ENCODE measurements around the gene ADGRD1.

Gene ADGRD1

GRCh38 chr12:131139363-131140068, 185.8 kb downstream of the ADGRD1 start:
- no peak overlapping the region for H3K27ac Mint-ChIP-seq
- H3K27me3 Mint-ChIP-seq: no peaks in the 10 kb centered on the region
- H3K4me1 Mint-ChIP-seq (ENCODE audit: low read depth): no peaks in the 10 kb centered on the region
- H3K4me3 Mint-ChIP-seq: no peak overlapping the region
- H3K36me3 Mint-ChIP-seq: no peaks in the 10 kb centered on the region
- H3K9me3 Mint-ChIP-seq (ENCODE audit: low read depth): no peaks in the 10 kb centered on the region

- Mint-ChIP-seq H3K27me3 (no peaks in the 10 kb centered on the region), H3K9me3 (ENCODE audit: low read depth) (no peaks in the 10 kb centered on the region), H3K27ac (no peak overlapping the region), H3K36me3 (no peaks in the 10 kb centered on the region), H3K4me3 (no peak overlapping the region), H3K4me1 (ENCODE audit: low read depth) (no peaks in the 10 kb centered on the region)
Observed at GRCh38 chr12:131140069-131140435, 186.3 kb downstream of the ADGRD1 start.

GRCh38 chr12:131140697-131141096, 187.0 kb downstream of the ADGRD1 start:
- no peaks in the 10 kb centered on the region for H3K36me3 Mint-ChIP-seq
- no peak overlapping the region for H3K4me3 Mint-ChIP-seq
- no peak overlapping the region for H3K27ac Mint-ChIP-seq
- H3K9me3 Mint-ChIP-seq (ENCODE audit: low read depth): no peaks in the 10 kb centered on the region
- H3K27me3 Mint-ChIP-seq: no peaks in the 10 kb centered on the region
- H3K4me1 Mint-ChIP-seq (ENCODE audit: low read depth): no peaks in the 10 kb centered on the region

GRCh38 chr12:131141514-131141913, 187.8 kb downstream of the ADGRD1 start:
- Mint-ChIP-seq H3K27ac (no peak overlapping the region), H3K4me1 (ENCODE audit: low read depth) (no peaks in the 10 kb centered on the region), H3K9me3 (ENCODE audit: low read depth) (no peaks in the 10 kb centered on the region), H3K27me3 (no peaks in the 10 kb centered on the region), H3K4me3 (no peak overlapping the region), H3K36me3 (no peaks in the 10 kb centered on the region)

- H3K27me3 Mint-ChIP-seq: no peaks in the 10 kb centered on the region
- H3K36me3 Mint-ChIP-seq: no peaks in the 10 kb centered on the region
- no peaks in the 10 kb centered on the region for H3K4me1 Mint-ChIP-seq (ENCODE audit: low read depth)
Observed at GRCh38 chr12:131142891-131143657, 189.4 kb downstream of the ADGRD1 start.

GRCh38 chr12:131146173-131146675, 192.5 kb downstream of the ADGRD1 start:
- H3K9me3 Mint-ChIP-seq (ENCODE audit: low read depth): peaks cover 6% of the 10 kb centered on the region
- H3K4me1 Mint-ChIP-seq (ENCODE audit: low read depth): no peaks in the 10 kb centered on the region
- peaks cover 4% of the 10 kb centered on the region for H3K27me3 Mint-ChIP-seq
- no peak overlapping the region for H3K4me3 Mint-ChIP-seq
- H3K36me3 Mint-ChIP-seq: peaks cover 2% of the 10 kb centered on the region
- H3K27ac Mint-ChIP-seq: no peak overlapping the region

More at GRCh38 chr12:131142891-131143657, 189.4 kb downstream of the ADGRD1 start:
- H3K4me3 Mint-ChIP-seq: no peak overlapping the region
- no peaks in the 10 kb centered on the region for H3K9me3 Mint-ChIP-seq (ENCODE audit: low read depth)
- H3K27ac Mint-ChIP-seq: no peak overlapping the region

GRCh38 chr12:131147293-131147692, 193.6 kb downstream of the ADGRD1 start:
- peaks cover 6% of the 10 kb centered on the region for H3K9me3 Mint-ChIP-seq (ENCODE audit: low read depth)
- no peaks in the 10 kb centered on the region for H3K4me1 Mint-ChIP-seq (ENCODE audit: low read depth)
- no peak overlapping the region for H3K27ac Mint-ChIP-seq
- H3K4me3 Mint-ChIP-seq: no peak overlapping the region
- H3K27me3 Mint-ChIP-seq: peaks cover 4% of the 10 kb centered on the region
- H3K36me3 Mint-ChIP-seq: peaks cover 2% of the 10 kb centered on the region

- no peaks in the 10 kb centered on the region for H3K4me1 Mint-ChIP-seq (ENCODE audit: low read depth)
- peaks cover 4% of the 10 kb centered on the region for H3K27me3 Mint-ChIP-seq
Observed at GRCh38 chr12:131147894-131148293, 194.2 kb downstream of the ADGRD1 start.

GRCh38 chr12:131151558-131152345, 198.0 kb downstream of the ADGRD1 start:
- Mint-ChIP-seq H3K27me3 (peaks cover 14% of the 10 kb centered on the region), H3K4me1 (ENCODE audit: low read depth) (no peaks in the 10 kb centered on the region), H3K36me3 (peaks cover 2% of the 10 kb centered on the region), H3K9me3 (ENCODE audit: low read depth) (peaks cover 6% of the 10 kb centered on the region), H3K27ac (no peak overlapping the region), H3K4me3 (no peak overlapping the region)

More at GRCh38 chr12:131147894-131148293, 194.2 kb downstream of the ADGRD1 start:
- Mint-ChIP-seq H3K4me3 (no peak overlapping the region), H3K36me3 (peaks cover 2% of the 10 kb centered on the region), H3K9me3 (ENCODE audit: low read depth) (peaks cover 6% of the 10 kb centered on the region), H3K27ac (no peak overlapping the region)

GRCh38 chr12:131152587-131152986, 198.9 kb downstream of the ADGRD1 start:
- Mint-ChIP-seq H3K9me3 (ENCODE audit: low read depth) (peaks cover 6% of the 10 kb centered on the region), H3K27me3 (peaks cover 14% of the 10 kb centered on the region), H3K4me3 (no peak overlapping the region), H3K4me1 (ENCODE audit: low read depth) (no peaks in the 10 kb centered on the region), H3K27ac (no peak overlapping the region), H3K36me3 (peaks cover 2% of the 10 kb centered on the region)

- no peaks in the 10 kb centered on the region for H3K4me1 Mint-ChIP-seq (ENCODE audit: low read depth)
- H3K4me3 Mint-ChIP-seq: no peak overlapping the region
- peaks cover 6% of the 10 kb centered on the region for H3K9me3 Mint-ChIP-seq (ENCODE audit: low read depth)
- H3K36me3 Mint-ChIP-seq: peaks cover 2% of the 10 kb centered on the region
- H3K27me3 Mint-ChIP-seq: peaks cover 14% of the 10 kb centered on the region
- no peak overlapping the region for H3K27ac Mint-ChIP-seq
Observed at GRCh38 chr12:131153016-131153415, 199.3 kb downstream of the ADGRD1 start.

GRCh38 chr12:131153956-131154355, 200.2 kb downstream of the ADGRD1 start:
- peaks cover 12% of the 10 kb centered on the region for H3K27me3 Mint-ChIP-seq
- H3K27ac Mint-ChIP-seq: no peak overlapping the region
- peaks cover 2% of the 10 kb centered on the region for H3K36me3 Mint-ChIP-seq
- peaks cover 6% of the 10 kb centered on the region for H3K9me3 Mint-ChIP-seq (ENCODE audit: low read depth)
- no peaks in the 10 kb centered on the region for H3K4me1 Mint-ChIP-seq (ENCODE audit: low read depth)
- H3K4me3 Mint-ChIP-seq: no peak overlapping the region

GRCh38 chr12:131155131-131155530, 201.4 kb downstream of the ADGRD1 start:
- peaks cover 6% of the 10 kb centered on the region for H3K9me3 Mint-ChIP-seq (ENCODE audit: low read depth)
- H3K4me1 Mint-ChIP-seq (ENCODE audit: low read depth): no peaks in the 10 kb centered on the region
- no peak overlapping the region for H3K27ac Mint-ChIP-seq
- no peak overlapping the region for H3K4me3 Mint-ChIP-seq
- peaks cover 12% of the 10 kb centered on the region for H3K27me3 Mint-ChIP-seq
- peaks cover 2% of the 10 kb centered on the region for H3K36me3 Mint-ChIP-seq

- Mint-ChIP-seq H3K27ac (no peak overlapping the region), H3K4me3 (no peak overlapping the region), H3K36me3 (no peaks in the 10 kb centered on the region), H3K9me3 (ENCODE audit: low read depth) (no peaks in the 10 kb centered on the region), H3K4me1 (ENCODE audit: low read depth) (no peaks in the 10 kb centered on the region), H3K27me3 (peaks cover 11% of the 10 kb centered on the region)
Observed at GRCh38 chr12:131157743-131158142, 204.0 kb downstream of the ADGRD1 start.

GRCh38 chr12:131159660-131160059, 206.0 kb downstream of the ADGRD1 start:
- Mint-ChIP-seq H3K9me3 (ENCODE audit: low read depth) (no peaks in the 10 kb centered on the region), H3K27me3 (peaks cover 4% of the 10 kb centered on the region), H3K4me1 (ENCODE audit: low read depth) (no peaks in the 10 kb centered on the region), H3K27ac (no peak overlapping the region), H3K36me3 (no peaks in the 10 kb centered on the region), H3K4me3 (no peak overlapping the region)

All from activated naive CD8-positive, alpha-beta T cell (primary cell).